NT2/D1 (cell line): ENCODE data around the gene IL21R.
"Not testable (repeated sequence)": the region's sequence is repeated elsewhere in the genome, so short reads cannot be mapped to it uniquely, and the experiment has no call there.

ENCODE experiments used
- DNase-seq: peaks from one replicate; pipeline ENCODE4 v3.0.0-alpha.2; 2011; ENCODE audit warnings: low read depth, low spot score
- H3K27me3 ChIP-seq: 2 replicates; pipeline ENCODE4 v1.6.0; 2011; ENCODE audit warnings: mild to moderate bottlenecking; ENCODE audit not compliant: insufficient read length, insufficient read depth
- H3K36me3 ChIP-seq: 2 replicates; pipeline ENCODE4 v1.6.1; 2011; ENCODE audit warnings: mild to moderate bottlenecking, low read length, mixed read lengths; ENCODE audit not compliant: insufficient read depth, insufficient read length
- H3K4me1 ChIP-seq: 2 replicates; pipeline ENCODE4 v1.5.1; 2011; ENCODE audit not compliant: insufficient read depth, insufficient read length
- H3K4me3 ChIP-seq: 2 replicates; pipeline ENCODE4 v1.5.1; 2011; ENCODE audit warnings: low read depth; ENCODE audit not compliant: insufficient read length
- H3K9ac ChIP-seq: 2 replicates; pipeline ENCODE4 v1.6.0; 2011; ENCODE audit warnings: low read depth; ENCODE audit not compliant: insufficient read length
- H3K9me3 ChIP-seq: 2 replicates; pipeline ENCODE4 v1.5.1; 2011; ENCODE audit warnings: mild to moderate bottlenecking, low read length; ENCODE audit not compliant: insufficient read depth
- SUZ12 ChIP-seq: IDR thresholded peaks from 2 replicates; pipeline ENCODE4 v1.6.1; 2011; ENCODE audit not compliant: insufficient read length, insufficient read depth; ENCODE audit errors: extremely low read depth
- YY1 ChIP-seq: IDR thresholded peaks from 2 replicates; pipeline ENCODE4 v1.6.1; 2011; ENCODE audit not compliant: insufficient read length, insufficient read depth
- ZNF274 ChIP-seq: IDR thresholded peaks from 2 replicates; pipeline ENCODE4 v1.6.1; 2011; ENCODE audit warnings: mild to moderate bottlenecking, low read depth, low read length

IL21R gene

DNA sequence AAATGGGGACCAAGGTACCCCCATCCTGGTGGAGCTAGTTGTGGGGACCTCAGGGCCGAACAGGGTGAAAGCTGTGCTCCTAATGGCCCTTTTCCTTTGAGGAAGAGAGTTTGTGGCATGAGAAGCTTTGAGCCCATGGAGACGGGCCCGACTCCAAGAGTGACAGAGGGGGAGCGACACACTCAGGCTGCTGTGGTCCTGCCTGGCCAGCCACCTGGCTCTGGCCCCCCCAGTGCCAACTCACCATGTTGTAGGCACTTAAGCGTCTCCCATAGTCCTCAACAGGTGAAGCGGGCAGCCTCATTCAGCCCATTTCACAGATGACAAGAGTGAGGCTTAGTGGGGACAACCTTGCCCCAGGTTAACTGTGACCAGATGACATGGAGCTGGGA, 1.6 kb downstream of the IL21R start:
- H3K4me3 ChIP-seq: no peak overlapping the region
- no peak for TF ChIP-seq ZNF274
- no peak overlapping the region for H3K9ac ChIP-seq
- H3K4me1 ChIP-seq: peaks cover 5% of the 10 kb centered on the region
- no peaks in the 10 kb centered on the region for H3K9me3 ChIP-seq
- no peak for DNase-seq
- no peaks in the 10 kb centered on the region for H3K36me3 ChIP-seq
- H3K27me3 ChIP-seq: no peaks in the 10 kb centered on the region

DNA sequence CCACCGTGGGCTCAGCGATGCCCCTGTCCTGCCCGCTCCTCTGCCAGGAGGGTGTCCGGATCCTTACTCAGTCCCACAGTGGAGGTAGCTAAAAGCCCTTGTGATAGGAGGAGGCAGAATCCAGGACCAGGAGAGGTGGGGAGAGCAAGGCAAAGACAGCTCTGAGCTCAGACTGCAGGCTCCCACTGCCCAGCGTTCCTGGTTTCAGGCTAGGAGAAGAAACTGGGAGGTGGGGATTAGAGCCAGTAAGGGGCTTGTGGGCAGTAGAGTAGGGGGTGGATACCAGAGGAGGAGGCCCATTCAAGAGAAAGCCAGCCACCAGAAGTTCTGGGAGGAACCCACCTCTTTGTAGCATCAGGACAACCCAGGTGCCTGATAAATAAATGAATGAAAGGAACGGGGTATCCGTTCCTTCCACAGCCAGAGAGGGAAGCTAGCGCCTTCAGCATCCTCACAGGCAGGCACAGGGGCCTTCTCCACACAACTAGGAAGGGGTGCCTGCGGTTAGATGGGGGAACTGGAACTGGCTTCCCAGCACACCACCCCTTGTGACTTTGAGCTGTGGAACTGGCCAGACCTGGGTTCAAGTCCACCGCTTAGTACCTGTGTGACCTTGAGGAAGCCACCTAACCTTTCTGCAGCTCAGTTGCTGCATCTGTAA, 2.3 kb downstream of the IL21R start:
- Histone ChIP-seq H3K9ac (no peak overlapping the region), H3K4me3 (no peak overlapping the region)

DNA sequence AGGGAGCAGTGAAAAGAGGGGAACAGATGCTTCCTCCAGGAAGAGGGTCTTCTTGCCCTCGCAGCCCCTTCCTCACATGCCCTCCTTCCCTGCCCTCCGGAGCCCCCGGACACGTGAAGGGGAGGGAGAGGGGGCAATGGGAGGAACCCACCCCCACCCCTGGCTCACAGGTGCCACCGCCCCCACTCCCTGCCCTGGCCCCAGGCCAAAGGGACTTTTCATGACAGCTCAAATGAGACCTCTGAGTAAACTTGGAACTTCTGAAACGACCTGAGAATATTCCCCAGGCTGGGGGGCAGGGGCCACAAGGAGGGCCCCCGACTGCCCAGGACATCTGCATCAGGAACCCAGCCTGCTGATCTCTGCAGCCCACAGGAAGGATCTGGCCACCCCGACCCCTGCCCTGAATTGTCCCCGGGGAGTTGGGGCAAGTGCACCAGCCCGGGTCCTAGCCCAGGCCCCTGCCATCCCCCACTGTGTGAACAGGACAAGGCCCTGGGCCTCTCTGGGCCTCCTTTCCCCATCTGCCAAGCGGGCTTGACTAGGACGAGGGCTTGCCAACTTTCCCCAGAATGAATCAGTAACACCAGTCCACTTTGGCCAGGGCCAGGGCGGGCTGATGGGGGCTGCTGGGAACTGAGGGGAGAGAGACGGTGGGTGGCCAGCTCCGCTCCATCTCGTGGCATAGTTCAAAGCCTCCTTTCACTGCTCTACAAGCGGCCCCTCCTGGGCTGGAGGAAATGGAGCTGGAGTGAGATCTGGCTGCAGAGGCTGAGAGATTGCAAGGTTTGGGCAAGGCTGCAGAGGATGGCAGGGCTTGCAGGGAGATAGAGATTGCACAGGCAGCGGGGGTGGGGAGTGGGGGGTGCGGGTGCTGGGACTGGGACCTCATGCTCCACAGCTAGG, 3.8 kb downstream of the IL21R start:
- DNase-seq: no peak
- H3K9me3 ChIP-seq: no peaks in the 10 kb centered on the region; the same call in 1 of the 2 replicates
- no peak overlapping the region for H3K9ac ChIP-seq
- no peaks in the 10 kb centered on the region for H3K36me3 ChIP-seq
- TF ChIP-seq YY1 (no peak), ZNF274 (no peak), SUZ12 (no peak)
- no peak overlapping the region for H3K4me3 ChIP-seq
- peaks cover 5% of the 10 kb centered on the region for H3K4me1 ChIP-seq
- H3K27me3 ChIP-seq: no peaks in the 10 kb centered on the region

More for the DNA sequence above, 2.3 kb downstream of the IL21R start:
- H3K4me1 ChIP-seq: peaks cover 5% of the 10 kb centered on the region
- TF ChIP-seq ZNF274 (no peak), YY1 (no peak), SUZ12 (no peak)
- no peaks in the 10 kb centered on the region for H3K36me3 ChIP-seq
- no peaks in the 10 kb centered on the region for H3K27me3 ChIP-seq
- H3K9me3 ChIP-seq: no peaks in the 10 kb centered on the region; the same call in 1 of the 2 replicates
- no peak for DNase-seq

DNA sequence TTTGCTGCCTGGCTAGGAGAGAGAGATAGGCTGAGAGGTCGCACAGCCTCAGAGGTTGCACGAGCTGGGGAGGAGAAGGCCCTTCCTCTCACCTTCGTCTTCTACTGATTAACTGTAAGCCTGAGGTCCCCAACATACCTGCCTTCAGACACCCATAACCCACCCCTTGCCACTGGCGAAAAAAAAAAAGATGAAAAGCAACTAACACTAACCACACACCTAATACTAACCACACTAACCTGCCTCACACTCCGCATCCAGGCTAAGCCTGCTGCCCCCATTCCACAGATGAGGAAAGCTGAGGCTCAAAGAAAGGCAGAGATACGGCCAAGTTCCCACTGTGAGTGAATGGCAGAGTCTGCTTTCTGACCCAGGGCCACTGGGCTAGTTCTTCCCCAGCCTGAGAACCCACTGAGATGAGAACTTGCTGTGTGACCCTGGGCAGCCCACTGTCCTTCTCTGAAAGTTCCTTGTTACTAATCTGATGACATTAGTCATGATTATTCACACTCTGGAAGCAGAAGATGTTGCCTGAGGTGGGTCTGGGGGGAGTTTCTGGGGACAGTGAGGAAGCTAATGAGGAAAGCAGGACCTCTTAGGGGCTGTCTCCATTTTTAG, 4.6 kb downstream of the IL21R start:
- H3K9ac ChIP-seq: no peak overlapping the region
- H3K4me3 ChIP-seq: no peak overlapping the region
- peaks cover 5% of the 10 kb centered on the region for H3K4me1 ChIP-seq
- H3K27me3 ChIP-seq: no peaks in the 10 kb centered on the region
- DNase-seq: no peak
- TF ChIP-seq YY1 (no peak), ZNF274 (no peak), SUZ12 (no peak)
- H3K9me3 ChIP-seq: no peaks in the 10 kb centered on the region; the same call in 1 of the 2 replicates
- no peaks in the 10 kb centered on the region for H3K36me3 ChIP-seq

DNA sequence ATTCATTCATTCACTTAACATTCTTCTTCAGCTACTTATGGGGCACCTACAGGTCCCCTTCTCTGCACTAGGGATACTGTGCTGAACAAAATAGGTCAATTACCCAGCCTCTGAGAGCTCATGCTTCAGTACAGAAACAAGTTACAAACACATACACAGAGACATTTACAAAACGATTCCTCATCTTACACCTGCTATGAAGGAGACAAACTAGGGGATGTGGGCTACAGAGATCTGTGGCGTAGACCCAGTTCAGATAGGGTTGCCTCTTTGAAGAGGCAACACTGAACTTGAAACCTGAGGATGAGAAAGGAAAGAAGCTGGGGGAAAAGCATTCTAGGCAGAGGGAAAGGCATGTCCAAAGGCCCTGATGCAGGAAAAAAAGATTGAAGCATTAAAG, 5.2 kb downstream of the IL21R start:
- Histone ChIP-seq H3K9ac (no peak overlapping the region), H3K9me3 (no peaks in the 10 kb centered on the region; the same call in 1 of the 2 replicates), H3K4me1 (peaks cover 5% of the 10 kb centered on the region), H3K36me3 (no peaks in the 10 kb centered on the region), H3K27me3 (no peaks in the 10 kb centered on the region), H3K4me3 (no peak overlapping the region)
- no peak for DNase-seq
- TF ChIP-seq ZNF274: no peak
- TF ChIP-seq SUZ12: no peak
- no peak for TF ChIP-seq YY1

DNA sequence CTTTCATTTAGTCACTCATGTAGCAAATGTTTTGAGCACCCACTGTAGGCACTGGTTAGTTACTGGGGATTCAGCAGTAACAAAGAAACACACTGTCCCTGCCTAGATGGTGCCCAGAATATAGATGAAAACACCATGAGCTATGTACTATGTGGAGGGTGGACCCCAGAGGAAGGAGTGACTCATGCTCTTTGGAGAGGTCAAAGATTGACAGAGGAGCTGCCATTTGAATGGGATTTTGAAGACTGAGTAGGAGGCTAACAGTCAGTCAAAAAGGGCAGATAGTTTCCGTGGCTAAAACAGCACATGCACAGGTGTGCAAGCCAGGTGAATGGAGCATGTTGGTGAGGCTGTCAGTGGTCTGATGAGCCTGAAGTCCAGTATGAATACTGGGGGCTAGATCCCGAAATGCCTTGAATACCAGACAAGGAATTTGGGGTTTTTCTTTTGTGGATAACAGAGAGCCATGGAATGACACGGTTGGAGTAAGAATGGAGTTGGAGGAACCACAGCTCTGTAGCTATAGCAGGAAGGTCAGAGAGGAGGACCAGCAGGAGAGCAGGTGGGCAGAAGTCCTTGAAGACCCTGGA, 6.1 kb downstream of the IL21R start:
- TF ChIP-seq ZNF274 (no peak), YY1 (no peak), SUZ12 (no peak)
- Histone ChIP-seq H3K4me3 (no peak overlapping the region), H3K9me3 (no peaks in the 10 kb centered on the region; the same call in 1 of the 2 replicates), H3K27me3 (no peaks in the 10 kb centered on the region), H3K9ac (no peak overlapping the region), H3K4me1 (no peaks in the 10 kb centered on the region), H3K36me3 (no peaks in the 10 kb centered on the region)
- DNase-seq: no peak

DNA sequence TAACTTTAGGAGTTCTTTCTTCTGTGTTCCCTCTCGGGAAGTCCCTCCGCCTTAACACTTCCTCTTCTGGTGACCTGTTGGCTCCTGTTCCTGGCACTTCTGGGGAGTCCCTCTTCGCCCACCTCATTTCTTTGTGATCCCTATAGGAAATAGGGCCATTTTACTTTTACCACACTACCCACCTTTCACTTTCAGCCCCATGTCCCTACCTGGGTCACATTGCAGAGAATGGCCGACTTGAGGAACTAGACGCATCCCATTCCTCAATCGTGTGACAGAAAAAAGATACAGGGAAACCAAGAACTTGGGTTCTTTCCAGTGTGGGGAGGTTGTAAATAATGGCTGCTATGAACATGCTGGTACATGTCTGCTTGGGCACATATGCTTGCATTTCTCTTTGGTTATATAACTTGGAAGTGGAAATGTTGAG, 6.6 kb downstream of the IL21R start:
- H3K27me3 ChIP-seq: no peaks in the 10 kb centered on the region
- H3K9ac ChIP-seq: no peak overlapping the region
- H3K9me3 ChIP-seq: no peaks in the 10 kb centered on the region; the same call in 1 of the 2 replicates
- DNase-seq: no peak
- H3K4me1 ChIP-seq: no peaks in the 10 kb centered on the region
- no peaks in the 10 kb centered on the region for H3K36me3 ChIP-seq
- no peak overlapping the region for H3K4me3 ChIP-seq
- no peak for TF ChIP-seq SUZ12
- no peak for TF ChIP-seq ZNF274
- no peak for TF ChIP-seq YY1

DNA sequence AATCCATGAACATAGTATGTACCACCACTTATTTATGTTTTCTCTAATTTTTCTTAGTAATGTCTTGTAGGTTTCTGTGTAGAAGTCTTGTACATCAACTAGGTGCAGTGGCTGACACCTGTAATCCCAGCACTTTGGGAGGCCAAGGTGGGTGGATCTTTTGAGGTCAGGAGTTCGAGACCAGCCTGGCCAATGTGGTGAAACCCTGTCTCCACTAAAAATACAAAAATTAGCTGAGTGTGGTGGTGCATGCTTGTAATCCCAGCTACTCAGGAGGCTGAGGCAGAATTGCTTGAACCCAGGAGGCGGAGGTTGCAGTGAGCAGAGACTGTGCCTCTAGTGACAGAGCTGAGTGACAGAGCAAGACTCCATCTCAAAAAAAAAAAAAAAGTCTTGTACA, 8.0 kb downstream of the IL21R start:
- not testable (repeated sequence) for H3K36me3 ChIP-seq, H3K9me3 ChIP-seq, H3K4me1 ChIP-seq, H3K4me3 ChIP-seq, H3K9ac ChIP-seq, H3K27me3 ChIP-seq, DNase-seq
